ENCODE data around the gene FKBP11. TPM values are rescaled to one million over a fixed set of nuclear protein-coding genes. Genes with fewer than 3 reads are reported as not detected.
"Not testable (repeated sequence)": the region's sequence is repeated elsewhere in the genome, so short reads cannot be mapped to it uniquely, and the experiment has no call there.

Gene FKBP11
- total RNA-seq, 1 donor from 2014 or later: 34.6 TPM

GRCh38 chr12:48910196-48910595 is 15.1 kb downstream of the FKBP11 start:
- no peak for DNase-seq (ENCODE audit: low spot score)

- not testable (repeated sequence) for DNase-seq (ENCODE audit: low spot score)
Measured at GRCh38 chr12:48909698-48910097, 15.6 kb downstream of the FKBP11 start.

DNA sequence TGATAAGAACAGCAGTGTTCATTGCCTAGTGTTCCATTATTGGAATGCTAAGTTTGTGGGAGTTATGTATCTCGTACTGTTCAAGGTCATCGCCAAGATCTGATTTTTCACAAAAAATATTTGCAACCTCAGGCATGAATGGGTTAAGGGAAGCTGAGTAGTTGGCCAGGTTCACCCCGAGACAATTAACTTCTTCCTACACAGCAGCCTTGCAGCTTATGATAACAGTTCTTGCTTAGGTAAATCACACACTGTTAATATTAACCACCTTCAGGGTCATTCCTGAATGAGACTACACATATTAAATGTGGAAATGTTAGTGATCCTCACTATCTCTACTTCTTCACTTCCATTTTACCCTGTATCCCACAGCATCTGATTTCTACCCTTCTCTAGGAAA is 18.0 kb downstream of the FKBP11 start:
- DNase-seq (ENCODE audit: low spot score): no peak

DNA sequence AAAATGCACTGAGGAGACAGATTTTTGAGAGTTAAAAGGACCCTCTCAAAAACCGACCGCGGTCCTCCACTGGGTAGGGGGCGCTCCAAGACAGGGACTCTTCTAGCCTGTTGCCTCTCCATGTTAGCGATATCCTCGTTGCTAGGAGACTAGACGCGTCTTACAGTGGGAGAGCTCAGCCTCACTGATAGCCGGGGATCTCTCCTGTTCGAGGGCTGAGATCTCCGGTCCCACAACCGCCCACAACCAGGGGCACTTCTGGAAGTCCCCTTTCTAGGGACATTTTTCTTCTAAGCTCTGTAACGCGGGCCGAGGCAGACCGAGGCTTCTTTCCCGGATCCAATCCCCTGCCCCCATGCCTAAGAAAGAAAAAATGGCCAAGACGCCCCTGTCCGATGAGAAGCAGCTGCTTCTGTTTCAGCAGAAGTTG is 21.3 kb downstream of the FKBP11 start:
- DNase-seq (ENCODE audit: low spot score): peak; percentile 88

- peak; percentile 48 for DNase-seq (ENCODE audit: low spot score)
Measured at GRCh38 chr12:48903363-48903981, 21.8 kb downstream of the FKBP11 start.

DNA sequence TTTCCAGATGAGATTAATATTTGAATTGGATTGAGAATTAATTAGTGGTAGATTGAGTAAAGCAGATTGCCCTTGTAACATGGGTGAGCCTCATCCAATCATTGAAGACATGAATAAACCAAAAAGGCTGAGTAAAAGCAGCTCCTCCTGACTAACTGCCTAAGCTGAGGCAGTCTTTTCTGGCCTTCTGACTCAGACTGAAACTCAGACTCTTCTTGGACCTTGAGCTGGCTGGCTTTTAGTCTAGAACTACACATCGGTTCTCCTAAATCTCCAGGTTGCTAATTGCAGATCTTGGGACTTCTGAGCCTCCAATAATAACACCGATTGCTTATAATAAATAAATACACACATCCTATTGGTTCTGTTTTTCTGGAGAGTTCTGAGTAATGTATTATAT is 24.0 kb downstream of the FKBP11 start:
- no peak for DNase-seq (ENCODE audit: low spot score)

DNA sequence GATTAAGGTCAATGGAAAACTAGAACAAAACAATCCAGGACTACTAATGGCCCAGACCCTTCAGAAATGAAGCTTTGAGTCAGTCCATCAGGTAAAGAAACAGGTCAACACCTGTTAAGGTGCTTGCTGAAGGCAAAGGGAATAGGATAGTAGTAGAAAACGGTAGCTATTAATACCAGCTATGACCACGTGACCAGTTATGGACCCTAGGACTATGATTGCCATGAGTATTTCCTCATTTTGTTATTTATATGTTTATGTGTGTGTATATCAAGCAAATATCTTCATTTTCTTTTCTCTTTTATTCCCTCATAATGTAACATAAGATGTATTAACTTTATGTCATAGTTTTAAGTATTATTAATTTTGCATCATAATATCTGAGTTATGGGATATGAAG is 25.6 kb downstream of the FKBP11 start:
- DNase-seq (ENCODE audit: low spot score): no peak

DNA sequence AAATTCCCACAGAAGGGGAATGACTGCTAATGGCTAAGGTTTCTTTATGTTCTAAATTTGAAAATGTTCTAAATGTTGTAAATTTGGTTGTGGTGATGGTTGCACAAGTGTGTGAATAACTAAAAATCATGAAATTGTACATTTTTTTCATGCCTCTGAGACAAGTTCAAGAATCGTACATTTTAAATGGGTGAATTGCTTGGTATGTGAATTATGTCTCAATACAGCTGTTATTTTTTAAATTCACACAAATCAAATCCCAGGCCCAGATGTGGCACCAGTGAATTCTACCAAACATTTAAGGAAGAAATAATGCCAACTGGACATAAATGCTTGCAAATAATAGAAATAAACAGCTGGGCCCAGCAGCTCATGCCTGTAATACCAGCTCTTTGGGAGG is 31.0 kb downstream of the FKBP11 start:
- no peak for DNase-seq (ENCODE audit: low spot score)

DNA sequence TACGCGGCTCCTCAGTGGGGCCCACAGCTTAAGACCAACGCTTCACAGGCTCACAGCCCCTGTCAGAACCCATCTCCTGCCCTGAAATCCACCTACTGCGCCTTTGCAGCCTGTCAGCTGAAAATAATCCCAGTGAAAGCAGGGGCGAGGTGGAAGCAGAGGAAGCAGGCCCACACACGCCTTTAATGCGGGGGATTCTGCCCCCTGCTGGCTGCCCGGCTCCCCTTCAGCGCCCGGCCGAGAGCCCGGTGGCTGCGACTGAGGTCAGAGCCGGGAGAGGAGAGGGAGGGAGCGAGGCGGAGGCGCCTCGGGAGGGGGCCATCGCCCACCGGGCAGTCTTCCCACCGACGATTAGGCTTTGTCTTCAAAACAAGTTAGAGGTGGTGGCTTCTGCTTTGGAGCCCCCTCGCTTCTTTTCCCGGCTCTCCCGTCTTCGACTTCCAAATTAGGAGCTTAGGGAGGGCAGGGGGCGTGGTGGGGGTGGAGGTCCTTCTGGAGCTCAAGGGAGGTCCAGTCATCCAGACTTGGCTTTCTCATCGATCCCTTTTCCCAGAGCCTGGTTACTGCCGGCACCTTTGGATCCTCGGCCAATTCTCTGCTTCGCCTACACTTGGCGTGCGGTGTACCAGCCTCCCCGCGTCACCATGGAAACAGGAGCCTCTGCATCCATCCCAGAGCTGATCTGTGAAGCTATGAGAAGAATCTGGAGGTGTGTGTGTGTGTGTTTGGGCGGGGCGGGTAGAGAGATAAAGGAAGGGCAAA is 34.5 kb downstream of the FKBP11 start:
- peak; percentile 82 for DNase-seq (ENCODE audit: low spot score)

- DNase-seq (ENCODE audit: low spot score): no peak
Measured at GRCh38 chr12:48889679-48890078, 35.6 kb downstream of the FKBP11 start.

DNA sequence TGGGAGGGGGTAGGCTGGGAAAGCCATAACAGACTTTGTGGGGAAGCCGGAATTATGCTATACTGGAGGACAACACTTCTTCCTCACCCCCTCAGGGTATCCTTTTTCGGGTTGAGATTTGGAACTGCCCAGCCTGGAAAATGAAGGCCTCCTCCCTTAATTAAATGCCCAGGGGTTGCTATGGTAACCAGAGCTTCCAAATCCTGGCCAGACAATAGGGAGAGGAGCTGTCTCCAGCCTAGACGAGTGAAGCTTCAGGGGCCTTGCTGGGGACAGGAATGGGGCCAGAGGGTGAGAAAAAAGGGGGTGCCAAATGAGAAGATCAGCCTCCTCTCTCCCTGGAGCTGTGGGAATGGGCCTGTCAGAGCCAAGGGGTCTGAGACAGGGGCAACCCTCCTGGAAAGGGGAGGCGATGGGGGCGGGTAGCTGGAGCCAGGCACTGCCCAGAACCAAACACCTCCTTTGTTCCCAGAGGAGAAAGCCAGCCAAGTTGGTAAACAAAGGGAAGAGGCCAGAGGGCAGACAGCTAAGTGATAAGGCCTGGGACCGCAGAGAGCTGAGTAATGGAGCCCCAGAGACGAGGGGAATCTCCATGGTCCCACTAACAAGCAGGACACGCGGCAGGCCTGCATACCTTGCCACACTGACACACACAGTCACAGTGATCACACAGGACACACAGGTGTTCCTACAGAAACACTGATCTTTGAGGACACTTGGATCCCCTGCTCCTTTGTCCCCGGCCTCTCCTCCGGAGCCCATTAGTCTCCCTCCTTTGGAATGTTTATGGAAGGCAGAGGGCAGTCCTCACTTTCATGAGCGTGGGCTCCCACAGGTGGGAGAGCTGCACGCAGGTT is 41.8 kb downstream of the FKBP11 start:
- peak; percentile 65 for DNase-seq (ENCODE audit: low spot score)

DNA sequence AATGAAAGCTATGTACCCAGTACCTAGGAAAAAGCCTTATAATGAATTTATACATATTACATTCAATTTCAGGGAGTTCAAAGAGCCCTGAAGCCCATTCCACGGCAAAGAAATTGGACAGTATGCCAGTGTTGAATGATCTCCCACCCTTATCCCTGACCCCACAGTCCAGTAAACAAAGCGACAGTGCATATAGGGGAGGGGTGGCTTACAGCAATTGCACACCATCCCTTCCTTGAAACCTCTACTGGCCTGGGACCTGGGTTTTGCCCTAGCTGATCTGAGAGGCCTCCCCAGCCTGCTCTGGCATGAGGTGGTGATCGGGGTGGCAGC is 42.4 kb downstream of the FKBP11 start:
- DNase-seq (ENCODE audit: low spot score): no peak

DNA sequence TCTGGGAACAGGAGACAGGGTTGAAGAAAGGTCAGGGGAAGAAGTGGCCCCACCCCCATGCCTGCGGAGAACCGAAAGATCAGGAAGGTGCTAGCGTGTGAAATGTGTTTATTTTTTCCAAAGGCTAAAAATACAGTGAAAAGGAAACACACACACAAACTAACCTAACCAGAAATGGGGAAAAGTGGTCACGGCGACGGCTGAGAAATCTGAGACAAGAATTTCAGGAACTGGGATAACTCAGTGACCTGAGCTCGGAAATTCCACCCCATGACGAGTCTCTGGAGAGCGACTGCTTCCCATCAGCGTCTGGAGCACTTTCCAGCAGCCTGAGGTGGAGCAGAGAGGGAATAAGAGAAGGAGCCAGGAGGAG is 43.0 kb downstream of the FKBP11 start:
- DNase-seq (ENCODE audit: low spot score): no peak

DNA sequence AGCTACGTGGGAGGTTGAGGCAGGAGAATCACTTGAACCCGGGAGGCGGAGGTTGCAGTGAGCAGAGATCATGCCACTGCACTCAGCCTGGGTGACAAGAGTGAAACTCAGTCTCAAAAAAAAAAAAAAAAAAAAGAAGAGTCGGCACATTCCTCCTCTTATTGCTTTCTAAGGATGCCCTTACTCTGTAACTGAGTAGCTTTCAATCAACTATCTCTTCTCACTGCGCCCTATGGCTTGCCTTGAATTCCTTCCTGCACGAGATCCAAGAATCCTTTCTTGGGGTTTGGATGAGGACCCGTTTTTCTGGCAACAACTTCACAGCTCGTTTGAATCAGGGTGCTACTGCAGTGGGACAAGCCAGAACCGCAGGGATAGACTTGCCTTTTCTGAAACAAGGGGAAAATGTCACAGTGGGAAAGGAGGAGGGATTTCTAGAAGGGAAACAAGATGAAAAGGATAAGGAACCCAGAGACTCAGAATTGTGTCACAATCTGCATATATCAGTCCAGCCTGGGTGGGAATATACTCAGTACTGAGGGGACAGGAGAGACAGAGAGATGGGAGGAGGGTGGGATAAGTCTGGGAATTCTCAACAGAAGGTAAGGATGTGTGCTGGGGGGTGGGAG is 43.5 kb downstream of the FKBP11 start:
- DNase-seq (ENCODE audit: low spot score): no peak

DNA sequence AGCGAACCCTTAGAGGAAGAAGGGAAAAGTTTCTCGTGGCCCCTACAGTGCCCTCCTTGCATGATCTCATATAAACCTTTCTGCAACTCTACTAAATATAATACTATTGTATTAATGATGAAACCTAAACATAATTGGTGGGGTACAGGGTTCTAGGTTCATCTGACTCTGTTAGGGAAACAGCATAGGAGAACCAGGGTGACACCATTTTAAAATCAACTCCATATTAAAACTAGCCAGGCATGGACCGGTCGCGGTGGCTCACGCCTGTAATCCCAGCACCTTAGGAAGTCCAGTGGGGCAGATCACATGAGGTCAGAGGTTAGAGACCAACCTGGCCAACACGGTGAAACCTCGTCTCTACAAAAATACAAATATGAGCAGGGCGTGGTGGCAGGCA is 44.6 kb downstream of the FKBP11 start:
- no peak for DNase-seq (ENCODE audit: low spot score)

DNA sequence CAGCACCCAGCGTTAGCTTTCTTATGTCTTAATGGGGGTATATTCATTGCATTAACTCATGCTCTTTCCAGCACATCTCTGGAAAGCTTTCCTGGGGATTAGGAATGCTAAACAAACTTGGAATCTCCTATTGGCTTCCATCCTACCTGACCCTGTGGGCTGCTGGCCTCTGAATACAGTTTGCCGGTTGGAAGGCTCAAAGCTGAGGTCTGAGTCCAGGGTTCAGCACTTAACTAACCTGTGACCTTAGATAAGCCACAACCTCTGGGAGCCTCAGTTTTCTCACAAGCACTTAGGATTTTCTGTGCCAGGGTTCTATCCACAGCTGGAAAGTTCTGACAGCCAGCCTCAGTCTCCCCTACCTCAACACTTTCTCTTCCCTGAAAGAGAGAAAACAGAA is 46.7 kb downstream of the FKBP11 start:
- no peak for DNase-seq (ENCODE audit: low spot score)

- DNase-seq (ENCODE audit: low spot score): no peak
Measured at GRCh38 chr12:48875944-48876515, 49.3 kb downstream of the FKBP11 start.

GRCh38 chr12:48873534-48873933 is 51.8 kb downstream of the FKBP11 start:
- DNase-seq (ENCODE audit: low spot score): not testable (repeated sequence)

DNA sequence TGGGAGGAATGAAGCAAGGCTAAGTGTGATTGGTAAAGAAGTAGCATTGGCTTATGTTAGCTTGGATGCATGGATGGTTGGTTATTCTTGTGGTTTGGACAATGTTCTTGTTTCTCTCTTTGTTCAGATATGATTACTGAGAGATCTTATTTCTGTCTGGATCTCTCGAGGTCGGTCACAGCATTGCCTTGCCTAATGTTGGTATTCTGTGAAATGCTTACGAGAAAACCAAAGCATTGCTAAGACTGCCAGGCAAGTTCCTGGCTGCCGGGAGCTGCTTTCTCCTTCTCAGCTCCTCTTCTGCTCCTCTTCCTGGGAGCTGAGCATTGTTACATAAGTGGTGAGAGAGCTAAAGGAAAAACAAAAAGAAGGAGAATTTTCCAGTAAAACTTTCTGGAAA is 52.2 kb downstream of the FKBP11 start:
- no peak for DNase-seq (ENCODE audit: low spot score)
